ENCODE data around the gene TSPAN9.

TSPAN9 gene

GRCh38 chr12:3164454-3165077 is 87.4 kb downstream of the TSPAN9 start:
- Histone ChIP-seq H3K4me3 (ENCODE audit: low read length) (no peak overlapping the region), H3K18ac (ENCODE audit: low read length) (no peak overlapping the region), H3K79me1 (ENCODE audit: low read length) (no peaks in the 10 kb centered on the region), H3K27ac (ENCODE audit: low read depth, low read length) (no peak overlapping the region), H3K4ac (ENCODE audit: low read depth, low read length) (no peak overlapping the region), H2BK120ac (ENCODE audit: low read depth, low read length) (no peak overlapping the region), H3K4me2 (ENCODE audit: low read length) (no peak overlapping the region), H4K5ac (ENCODE audit: low read length) (no peak overlapping the region), H3K79me2 (ENCODE audit: control insufficient read depth, insufficient read depth, low read length) (no peaks in the 10 kb centered on the region), H3K9ac (ENCODE audit: low read length) (no peak overlapping the region), H4K8ac (ENCODE audit: low read depth, low read length) (no peak overlapping the region), H3K23ac (ENCODE audit: low read length) (no peak overlapping the region), H2AK5ac (ENCODE audit: low read length) (no peak overlapping the region), H2BK5ac (ENCODE audit: low read length) (no peak overlapping the region), H3K27me3 (ENCODE audit: insufficient read depth, low read length, poor library complexity) (no peaks in the 10 kb centered on the region), H3K56ac (ENCODE audit: low read length) (no peak overlapping the region), H3K36me3 (ENCODE audit: control insufficient read depth, insufficient read depth, low read length) (no peaks in the 10 kb centered on the region), H3K4me1 (ENCODE audit: control insufficient read depth, low read depth, low read length) (peaks cover 8% of the 10 kb centered on the region), H2BK15ac (replicated peaks; ENCODE audit: low read depth) (no peak overlapping the region)
- DNase-seq: no peak
- WGBS (ENCODE audit: extremely low coverage, insufficient coverage, low lambda C conversion rate): no CpG with 5 or more reads among the region's 11 CpGs

GRCh38 chr12:3165078-3165980 is 88.2 kb downstream of the TSPAN9 start:
- H3K79me2 ChIP-seq (ENCODE audit: control insufficient read depth, insufficient read depth, low read length): no peaks in the 10 kb centered on the region
- no peaks in the 10 kb centered on the region for H3K79me1 ChIP-seq (ENCODE audit: low read length)
- H2BK5ac ChIP-seq (ENCODE audit: low read length): no peak overlapping the region
- no peak overlapping the region for H2AK5ac ChIP-seq (ENCODE audit: low read length)
- no peak for DNase-seq
- H3K4me1 ChIP-seq (ENCODE audit: control insufficient read depth, low read depth, low read length): peaks cover 12% of the 10 kb centered on the region
- no peak overlapping the region for H3K4me2 ChIP-seq (ENCODE audit: low read length)
- no peak overlapping the region for H3K23ac ChIP-seq (ENCODE audit: low read length)
- no peak overlapping the region for H2BK15ac ChIP-seq (replicated peaks; ENCODE audit: low read depth)
- no CpG with 5 or more reads among the region's 22 CpGs for WGBS (ENCODE audit: extremely low coverage, insufficient coverage, low lambda C conversion rate)
- H3K27ac ChIP-seq (ENCODE audit: low read depth, low read length): no peak overlapping the region
- H4K8ac ChIP-seq (ENCODE audit: low read depth, low read length): no peak overlapping the region
- no peak overlapping the region for H3K4ac ChIP-seq (ENCODE audit: low read depth, low read length)
- no peaks in the 10 kb centered on the region for H3K36me3 ChIP-seq (ENCODE audit: control insufficient read depth, insufficient read depth, low read length)
- H3K4me3 ChIP-seq (ENCODE audit: low read length): no peak overlapping the region
- H3K9ac ChIP-seq (ENCODE audit: low read length): no peak overlapping the region
- H3K27me3 ChIP-seq (ENCODE audit: insufficient read depth, low read length, poor library complexity): no peaks in the 10 kb centered on the region
- no peak overlapping the region for H3K56ac ChIP-seq (ENCODE audit: low read length)
- H3K18ac ChIP-seq (ENCODE audit: low read length): no peak overlapping the region
- no peak overlapping the region for H4K5ac ChIP-seq (ENCODE audit: low read length)
- no peak overlapping the region for H2BK120ac ChIP-seq (ENCODE audit: low read depth, low read length)

GRCh38 chr12:3167636-3168035 is 90.5 kb downstream of the TSPAN9 start:
- no peak overlapping the region for H3K23ac ChIP-seq (ENCODE audit: low read length)
- H3K27me3 ChIP-seq (ENCODE audit: insufficient read depth, low read length, poor library complexity): no peaks in the 10 kb centered on the region
- no peak overlapping the region for H4K5ac ChIP-seq (ENCODE audit: low read length)
- H3K36me3 ChIP-seq (ENCODE audit: control insufficient read depth, insufficient read depth, low read length): no peaks in the 10 kb centered on the region
- no peak overlapping the region for H3K4me3 ChIP-seq (ENCODE audit: low read length)
- H4K8ac ChIP-seq (ENCODE audit: low read depth, low read length): no peak overlapping the region
- DNase-seq: no peak
- H3K4me1 ChIP-seq (ENCODE audit: control insufficient read depth, low read depth, low read length): peaks cover 26% of the 10 kb centered on the region
- no peak overlapping the region for H3K18ac ChIP-seq (ENCODE audit: low read length)
- no peaks in the 10 kb centered on the region for H3K79me2 ChIP-seq (ENCODE audit: control insufficient read depth, insufficient read depth, low read length)
- no peak overlapping the region for H3K9ac ChIP-seq (ENCODE audit: low read length)
- H3K4ac ChIP-seq (ENCODE audit: low read depth, low read length): no peak overlapping the region
- H3K79me1 ChIP-seq (ENCODE audit: low read length): no peaks in the 10 kb centered on the region
- no peak overlapping the region for H2BK120ac ChIP-seq (ENCODE audit: low read depth, low read length)
- no peak overlapping the region for H3K56ac ChIP-seq (ENCODE audit: low read length)
- H3K4me2 ChIP-seq (ENCODE audit: low read length): no peak overlapping the region
- no peak overlapping the region for H2BK15ac ChIP-seq (replicated peaks; ENCODE audit: low read depth)
- no peak overlapping the region for H2AK5ac ChIP-seq (ENCODE audit: low read length)
- no peak overlapping the region for H3K27ac ChIP-seq (ENCODE audit: low read depth, low read length)
- WGBS (ENCODE audit: extremely low coverage, insufficient coverage, low lambda C conversion rate): no CpG with 5 or more reads among the region's 3 CpGs
- no peak overlapping the region for H2BK5ac ChIP-seq (ENCODE audit: low read length)

DNA sequence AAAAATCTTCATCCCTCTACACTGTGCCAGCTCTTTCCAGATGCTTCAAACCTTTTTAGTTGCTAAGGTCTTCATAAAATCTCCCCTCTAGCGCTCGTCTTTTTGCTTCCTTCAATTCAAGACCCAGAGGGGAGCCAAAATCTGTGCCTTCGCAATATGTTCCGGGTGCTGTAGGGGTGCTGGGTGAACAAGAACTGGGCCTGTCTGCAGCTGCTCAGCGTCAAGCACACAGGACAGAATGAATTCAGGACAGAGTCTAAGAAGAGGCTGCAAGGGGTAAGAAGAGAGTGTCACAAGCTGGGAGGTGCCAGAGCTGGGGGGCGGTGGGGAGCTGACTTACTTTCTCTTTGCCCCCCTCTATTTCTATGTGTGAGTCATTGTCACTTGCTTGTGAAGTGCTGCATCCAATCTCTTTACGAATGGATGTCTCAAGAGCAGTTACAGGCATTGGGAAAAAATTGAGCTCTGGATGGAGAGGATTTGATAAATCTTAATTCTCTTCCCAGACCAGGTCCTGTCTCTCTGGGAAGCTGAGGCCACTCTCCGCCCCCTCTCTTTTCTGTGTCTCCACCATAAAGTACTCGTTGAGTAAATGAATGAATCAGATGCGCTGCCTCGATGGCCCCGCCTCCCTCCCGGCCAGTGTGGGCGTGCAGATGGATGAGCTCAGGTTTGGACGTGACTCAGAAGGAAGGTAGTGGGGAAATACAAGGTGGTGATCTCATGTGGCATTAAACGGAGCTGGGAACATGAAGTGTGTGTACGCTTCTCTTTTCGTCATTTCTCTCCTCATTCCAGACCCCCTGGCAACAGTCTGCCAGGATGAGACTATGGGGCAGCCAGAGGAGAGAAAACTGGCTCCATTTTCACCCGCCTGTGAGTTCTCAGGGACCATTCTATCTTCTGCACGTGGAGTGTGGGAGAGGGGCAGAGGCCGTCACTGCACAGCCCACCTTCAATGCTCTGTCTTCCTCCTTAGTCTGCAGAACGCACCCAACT is 91.3 kb downstream of the TSPAN9 start:
- no peaks in the 10 kb centered on the region for H3K79me2 ChIP-seq (ENCODE audit: control insufficient read depth, insufficient read depth, low read length)
- H3K36me3 ChIP-seq (ENCODE audit: control insufficient read depth, insufficient read depth, low read length): no peaks in the 10 kb centered on the region
- H3K4me2 ChIP-seq (ENCODE audit: low read length): no peak overlapping the region
- H3K23ac ChIP-seq (ENCODE audit: low read length): no peak overlapping the region
- no peak overlapping the region for H3K27ac ChIP-seq (ENCODE audit: low read depth, low read length)
- no peak overlapping the region for H3K18ac ChIP-seq (ENCODE audit: low read length)
- peaks cover 24% of the 10 kb centered on the region for H3K4me1 ChIP-seq (ENCODE audit: control insufficient read depth, low read depth, low read length)
- H2BK15ac ChIP-seq (replicated peaks; ENCODE audit: low read depth): no peak overlapping the region
- H3K27me3 ChIP-seq (ENCODE audit: insufficient read depth, low read length, poor library complexity): no peaks in the 10 kb centered on the region
- H2AK5ac ChIP-seq (ENCODE audit: low read length): no peak overlapping the region
- no peak overlapping the region for H3K4ac ChIP-seq (ENCODE audit: low read depth, low read length)
- no peak overlapping the region for H3K56ac ChIP-seq (ENCODE audit: low read length)
- no peak overlapping the region for H2BK5ac ChIP-seq (ENCODE audit: low read length)
- no peak overlapping the region for H4K8ac ChIP-seq (ENCODE audit: low read depth, low read length)
- no peak overlapping the region for H4K5ac ChIP-seq (ENCODE audit: low read length)
- no peaks in the 10 kb centered on the region for H3K79me1 ChIP-seq (ENCODE audit: low read length)
- H2BK120ac ChIP-seq (ENCODE audit: low read depth, low read length): no peak overlapping the region
- no peak overlapping the region for H3K4me3 ChIP-seq (ENCODE audit: low read length)
- DNase-seq: peak; percentile 76
- no peak overlapping the region for H3K9ac ChIP-seq (ENCODE audit: low read length)
- no CpG with 5 or more reads among the region's 22 CpGs for WGBS (ENCODE audit: extremely low coverage, insufficient coverage, low lambda C conversion rate)

GRCh38 chr12:3170423-3171194 is 93.4 kb downstream of the TSPAN9 start:
- no peak overlapping the region for H3K56ac ChIP-seq (ENCODE audit: low read length)
- no CpG with 5 or more reads among the region's 20 CpGs for WGBS (ENCODE audit: extremely low coverage, insufficient coverage, low lambda C conversion rate)
- H2BK120ac ChIP-seq (ENCODE audit: low read depth, low read length): no peak overlapping the region
- H3K27ac ChIP-seq (ENCODE audit: low read depth, low read length): no peak overlapping the region
- no peak overlapping the region for H3K9ac ChIP-seq (ENCODE audit: low read length)
- no peak for DNase-seq
- H2AK5ac ChIP-seq (ENCODE audit: low read length): no peak overlapping the region
- H3K23ac ChIP-seq (ENCODE audit: low read length): no peak overlapping the region
- H4K5ac ChIP-seq (ENCODE audit: low read length): no peak overlapping the region
- H3K27me3 ChIP-seq (ENCODE audit: insufficient read depth, low read length, poor library complexity): no peaks in the 10 kb centered on the region
- H3K4me1 ChIP-seq (ENCODE audit: control insufficient read depth, low read depth, low read length): peaks cover 21% of the 10 kb centered on the region
- H3K79me2 ChIP-seq (ENCODE audit: control insufficient read depth, insufficient read depth, low read length): no peaks in the 10 kb centered on the region
- no peak overlapping the region for H4K8ac ChIP-seq (ENCODE audit: low read depth, low read length)
- H3K18ac ChIP-seq (ENCODE audit: low read length): no peak overlapping the region
- no peaks in the 10 kb centered on the region for H3K36me3 ChIP-seq (ENCODE audit: control insufficient read depth, insufficient read depth, low read length)
- H2BK5ac ChIP-seq (ENCODE audit: low read length): no peak overlapping the region
- no peak overlapping the region for H3K4me3 ChIP-seq (ENCODE audit: low read length)
- H3K79me1 ChIP-seq (ENCODE audit: low read length): no peaks in the 10 kb centered on the region
- no peak overlapping the region for H3K4ac ChIP-seq (ENCODE audit: low read depth, low read length)
- H2BK15ac ChIP-seq (replicated peaks; ENCODE audit: low read depth): no peak overlapping the region
- no peak overlapping the region for H3K4me2 ChIP-seq (ENCODE audit: low read length)
